ENCODE results near the gene SIRT4.
"Not testable (repeated sequence)": the region's sequence is repeated elsewhere in the genome, so short reads cannot be mapped to it uniquely, and the experiment has no call there.

SIRT4 gene, protein sequence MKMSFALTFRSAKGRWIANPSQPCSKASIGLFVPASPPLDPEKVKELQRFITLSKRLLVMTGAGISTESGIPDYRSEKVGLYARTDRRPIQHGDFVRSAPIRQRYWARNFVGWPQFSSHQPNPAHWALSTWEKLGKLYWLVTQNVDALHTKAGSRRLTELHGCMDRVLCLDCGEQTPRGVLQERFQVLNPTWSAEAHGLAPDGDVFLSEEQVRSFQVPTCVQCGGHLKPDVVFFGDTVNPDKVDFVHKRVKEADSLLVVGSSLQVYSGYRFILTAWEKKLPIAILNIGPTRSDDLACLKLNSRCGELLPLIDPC

DNA sequence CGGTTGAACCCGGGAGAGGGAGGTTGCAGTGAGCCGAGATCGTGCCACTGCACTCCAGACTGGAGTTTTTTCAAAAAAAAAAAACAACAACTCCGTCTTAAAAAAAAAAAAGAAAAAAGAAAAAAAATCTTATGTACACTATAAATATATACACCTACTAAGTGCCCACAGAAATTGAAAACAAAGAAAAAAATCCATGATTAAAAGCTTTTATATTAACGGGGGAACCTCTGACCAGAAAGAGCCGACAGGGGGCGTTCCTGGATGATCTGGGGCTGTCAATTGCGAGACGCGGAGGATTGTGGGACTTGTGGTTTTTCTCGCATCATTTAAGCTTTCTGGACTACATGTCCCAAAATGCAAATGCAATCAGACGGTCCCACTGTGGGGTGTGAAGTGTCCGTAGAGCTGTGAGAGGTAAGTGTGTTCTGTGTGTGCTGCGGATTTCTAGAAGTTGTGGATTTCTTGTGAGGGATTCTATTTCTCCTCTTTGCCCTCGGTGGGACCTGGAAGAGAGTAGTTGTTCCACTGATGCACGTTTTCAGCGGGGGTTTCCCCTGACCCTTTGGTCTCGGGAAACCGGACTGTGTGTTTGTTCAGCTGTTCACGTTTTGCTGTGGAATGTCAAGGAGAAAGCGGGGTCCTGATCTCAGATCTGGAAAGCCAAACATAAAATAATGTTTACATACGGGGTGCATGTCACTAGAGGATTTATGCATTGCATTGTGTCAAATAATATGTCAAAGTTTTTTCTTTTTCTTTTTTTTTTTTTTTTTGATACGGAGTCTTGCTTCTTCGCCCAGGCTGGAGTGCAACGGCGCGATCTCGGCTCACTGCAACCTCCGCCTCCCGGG lies at the start of gene SIRT4:
Gene SIRT4, plus strand, starts transcription at position 360 of the 854 bp plus-strand sequence. CDS start 1,241 bp downstream, outside the sequence.
- intact Hi-C loops (cut with DNase I; ENCODE audit: low total_unique reads), result no loop called here
- Histone ChIP-seq H3K27ac (peak within 1 kb of the TSS; percentile 51 to 65), H3K4me1 (peaks cover 0 to 11% (median 5%) of the 10 kb centered on the region in 4 donors), H3K27me3 (no peaks in the 10 kb centered on the region), H3K36me3 (no peaks in the 10 kb centered on the region), H3K9me3 (no peaks in the 10 kb centered on the region), H3K4me3 (peak within 1 kb of the TSS; percentile 58 to 65)
- TF ChIP-seq, protein P1, sequence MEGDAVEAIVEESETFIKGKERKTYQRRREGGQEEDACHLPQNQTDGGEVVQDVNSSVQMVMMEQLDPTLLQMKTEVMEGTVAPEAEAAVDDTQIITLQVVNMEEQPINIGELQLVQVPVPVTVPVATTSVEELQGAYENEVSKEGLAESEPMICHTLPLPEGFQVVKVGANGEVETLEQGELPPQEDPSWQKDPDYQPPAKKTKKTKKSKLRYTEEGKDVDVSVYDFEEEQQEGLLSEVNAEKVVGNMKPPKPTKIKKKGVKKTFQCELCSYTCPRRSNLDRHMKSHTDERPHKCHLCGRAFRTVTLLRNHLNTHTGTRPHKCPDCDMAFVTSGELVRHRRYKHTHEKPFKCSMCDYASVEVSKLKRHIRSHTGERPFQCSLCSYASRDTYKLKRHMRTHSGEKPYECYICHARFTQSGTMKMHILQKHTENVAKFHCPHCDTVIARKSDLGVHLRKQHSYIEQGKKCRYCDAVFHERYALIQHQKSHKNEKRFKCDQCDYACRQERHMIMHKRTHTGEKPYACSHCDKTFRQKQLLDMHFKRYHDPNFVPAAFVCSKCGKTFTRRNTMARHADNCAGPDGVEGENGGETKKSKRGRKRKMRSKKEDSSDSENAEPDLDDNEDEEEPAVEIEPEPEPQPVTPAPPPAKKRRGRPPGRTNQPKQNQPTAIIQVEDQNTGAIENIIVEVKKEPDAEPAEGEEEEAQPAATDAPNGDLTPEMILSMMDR (IDR thresholded peaks at IDR 0.05), result peak; percentile 64 to 70
- DNase-seq, result peak; percentile 91 to 95

- H3K4me3 ChIP-seq; H3K9me3 ChIP-seq; intact Hi-C loops (cut with DNase I; ENCODE audit: low total_unique reads); H3K27me3 ChIP-seq; H3K36me3 ChIP-seq; DNase-seq; H3K27ac ChIP-seq: not testable (repeated sequence)
- H3K4me1 ChIP-seq, result peaks cover 0 to 67% (median 37%) of the 10 kb centered on the region in 4 donors
Observed at GRCh38 chr12:120253313-120253712, 48.8 kb upstream of the SIRT4 start.

DNA sequence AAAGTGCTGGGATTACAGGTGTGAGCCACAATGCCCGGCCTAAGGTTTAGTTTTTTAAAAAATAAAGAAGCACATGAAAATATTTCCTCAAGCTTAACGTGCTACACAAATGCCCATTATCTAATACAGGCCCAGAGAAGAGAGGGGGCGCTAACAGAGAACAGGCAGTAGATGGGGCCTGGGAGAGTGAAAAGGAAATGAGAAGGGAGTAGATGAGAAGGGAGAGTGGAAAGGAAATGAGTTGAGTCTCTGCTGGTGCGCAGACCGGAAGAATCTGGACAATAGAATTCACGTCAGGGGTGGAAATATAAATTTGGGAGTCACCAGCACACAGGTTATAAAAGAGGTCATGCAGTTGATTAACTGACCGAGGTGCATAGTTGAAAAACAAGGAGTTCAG lies 47.3 kb upstream of the SIRT4 start:
- Histone ChIP-seq H3K36me3 (peaks cover 0 to 6% (median 0%) of the 10 kb centered on the region in 3 donors), H3K4me3 (no peak overlapping the region), H3K4me1 (peaks cover 0 to 67% (median 32%) of the 10 kb centered on the region in 4 donors), H3K9me3 (no peaks in the 10 kb centered on the region), H3K27me3 (no peaks in the 10 kb centered on the region), H3K27ac (peak overlapping the region; percentile 38 to 80)
- no peak for DNase-seq
- intact Hi-C loops (cut with DNase I; ENCODE audit: low total_unique reads), result no loop called here
- TF ChIP-seq, protein P1 (IDR thresholded peaks at IDR 0.05), result no peak

- Histone ChIP-seq H3K36me3 (peaks cover 0 to 6% (median 0%) of the 10 kb centered on the region in 3 donors), H3K27me3 (no peaks in the 10 kb centered on the region), H3K9me3 (no peaks in the 10 kb centered on the region), H3K4me1 (peaks cover 0 to 57% (median 36%) of the 10 kb centered on the region in 4 donors), H3K27ac (peak overlapping the region; percentile 80 to 82), H3K4me3 (no peak overlapping the region)
- TF ChIP-seq, protein P1 (IDR thresholded peaks at IDR 0.05), result peak in 1 of 2 experiments; percentile 13
- intact Hi-C loops (cut with DNase I; ENCODE audit: low total_unique reads), result no loop called here
- peak; percentile 67 to 76 for DNase-seq
Observed at GRCh38 chr12:120257041-120257821, 44.9 kb upstream of the SIRT4 start.

DNA sequence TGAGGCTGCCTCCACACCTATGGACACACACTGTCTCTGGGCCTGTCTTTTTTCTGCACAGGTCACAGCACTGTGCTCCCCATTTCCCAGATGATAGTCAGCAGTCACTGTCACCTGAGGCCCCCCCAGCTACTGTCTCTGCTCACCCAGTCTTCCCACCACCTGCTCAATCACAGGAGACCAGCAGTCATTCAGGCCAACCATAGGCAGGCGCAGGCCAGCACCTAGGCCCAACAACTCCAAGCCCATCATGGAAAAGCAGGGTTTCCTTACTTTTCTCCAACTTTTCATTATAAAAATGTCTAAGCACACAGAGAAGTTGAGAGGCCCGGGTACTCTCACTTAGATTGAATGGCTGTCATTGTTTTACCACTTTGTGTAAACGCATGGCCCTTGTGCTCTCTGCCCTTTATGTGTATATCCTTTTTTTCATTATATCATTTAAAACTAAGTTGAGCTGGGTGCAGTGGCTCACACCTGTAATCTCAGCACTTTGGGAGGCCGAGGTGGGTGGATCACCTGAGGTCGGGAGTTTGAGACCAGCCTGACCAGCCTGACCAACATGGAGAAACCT lies 43.7 kb upstream of the SIRT4 start:
- no peaks in the 10 kb centered on the region for H3K27me3 ChIP-seq
- no peak for DNase-seq
- no peak overlapping the region for H3K4me3 ChIP-seq
- H3K36me3 ChIP-seq, result peaks cover 0 to 6% (median 0%) of the 10 kb centered on the region in 3 donors
- H3K4me1 ChIP-seq, result peaks cover 0 to 67% (median 45%) of the 10 kb centered on the region in 4 donors
- intact Hi-C loops (cut with DNase I; ENCODE audit: low total_unique reads), result no loop called here
- H3K27ac ChIP-seq, result peak overlapping the region; percentile 80 to 82
- TF ChIP-seq, protein P1 (IDR thresholded peaks at IDR 0.05), result no peak
- no peaks in the 10 kb centered on the region for H3K9me3 ChIP-seq
